ENCODE data around the gene MEIOB.

The MEIOB gene

DNA sequence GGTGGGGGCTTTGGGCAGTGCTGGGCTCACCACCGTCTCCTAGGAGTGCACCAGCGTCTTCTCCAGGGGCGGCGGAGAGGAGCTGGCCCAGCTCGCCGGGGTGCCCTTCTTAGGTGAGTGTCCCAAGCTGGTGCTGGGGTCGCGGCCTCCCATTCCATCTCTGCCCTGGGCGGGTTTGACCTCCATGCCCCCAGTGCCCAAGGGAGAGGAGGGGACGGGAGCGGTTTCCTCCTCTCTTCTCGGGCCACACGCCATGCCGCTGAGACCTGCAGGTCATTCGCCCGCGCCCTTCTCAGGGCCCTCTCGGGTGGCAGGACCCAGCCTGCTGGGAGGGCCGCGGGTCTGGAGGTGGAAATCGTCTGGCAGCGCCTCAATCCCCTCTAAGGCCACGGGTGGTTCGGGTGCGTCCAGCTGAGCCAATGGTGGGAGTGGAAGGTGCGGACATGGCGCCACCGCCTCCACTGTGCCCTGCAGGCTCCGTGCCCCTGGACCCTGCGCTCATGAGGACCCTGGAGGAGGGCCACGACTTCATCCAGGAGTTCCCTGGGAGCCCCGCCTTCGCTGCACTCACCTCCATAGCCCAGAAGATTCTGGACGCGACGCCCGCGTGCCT lies 83.8 kb downstream of the MEIOB start:
- H3K4me3 ChIP-seq (ENCODE audit: control insufficient read depth, low read depth, low read length): no peak overlapping the region
- TF ChIP-seq CTCF (conservative IDR thresholded peaks at IDR 0.05; ENCODE audit: control insufficient read depth, insufficient read depth, low read depth, low read length): no peak
- no peak for DNase-seq (ENCODE audit: low read depth)

- no peak for DNase-seq (ENCODE audit: low read depth)
- TF ChIP-seq CTCF (conservative IDR thresholded peaks at IDR 0.05; ENCODE audit: control insufficient read depth, insufficient read depth, low read depth, low read length): no peak
- H3K4me3 ChIP-seq (ENCODE audit: control insufficient read depth, low read depth, low read length): no peak overlapping the region
These were observed 84.5 kb downstream of the MEIOB start for GRCh38 chr16:1787322-1788094.

DNA sequence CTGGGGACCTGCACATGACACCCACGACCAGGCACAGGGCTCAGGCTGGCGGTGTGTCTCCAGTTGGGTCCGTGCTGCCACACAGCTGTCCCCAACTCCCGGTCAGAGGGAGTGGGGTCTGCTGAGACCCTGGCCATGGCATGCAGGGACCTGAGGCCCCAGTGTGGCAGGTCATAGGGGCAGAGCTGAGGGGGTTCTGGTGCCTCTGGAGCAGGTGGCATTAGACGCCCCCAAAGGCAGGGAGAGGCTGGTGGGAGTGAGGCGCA lies 85.0 kb downstream of the MEIOB start:
- H3K4me3 ChIP-seq (ENCODE audit: control insufficient read depth, low read depth, low read length): no peak overlapping the region
- DNase-seq (ENCODE audit: low read depth): no peak
- no peak for TF ChIP-seq CTCF (conservative IDR thresholded peaks at IDR 0.05; ENCODE audit: control insufficient read depth, insufficient read depth, low read depth, low read length)

- no peak overlapping the region for H3K4me3 ChIP-seq (ENCODE audit: control insufficient read depth, low read depth, low read length)
- no peak for DNase-seq (ENCODE audit: low read depth)
- no peak for TF ChIP-seq CTCF (conservative IDR thresholded peaks at IDR 0.05; ENCODE audit: control insufficient read depth, insufficient read depth, low read depth, low read length)
These were observed 85.5 kb downstream of the MEIOB start for GRCh38 chr16:1786242-1787055.

DNA sequence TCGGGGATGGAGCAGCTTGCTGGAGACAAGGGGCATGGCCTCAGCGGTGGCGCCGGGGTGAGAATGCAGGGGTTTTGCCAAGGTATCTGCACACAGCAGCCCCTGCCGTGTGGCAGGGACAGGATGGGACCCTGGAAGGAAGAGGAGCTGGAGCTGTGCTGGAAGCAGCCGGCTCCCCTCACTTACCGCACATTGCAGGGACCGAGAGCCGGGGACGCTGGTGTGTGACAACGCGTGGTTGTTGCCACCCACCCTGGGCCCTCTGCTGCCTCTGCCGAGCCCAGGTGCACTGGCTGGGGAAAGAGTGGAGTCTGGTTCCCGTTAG lies 86.2 kb downstream of the MEIOB start:
- TF ChIP-seq CTCF (conservative IDR thresholded peaks at IDR 0.05; ENCODE audit: control insufficient read depth, insufficient read depth, low read depth, low read length): no peak
- DNase-seq (ENCODE audit: low read depth): no peak
- no peak overlapping the region for H3K4me3 ChIP-seq (ENCODE audit: control insufficient read depth, low read depth, low read length)

- no peak for TF ChIP-seq CTCF (conservative IDR thresholded peaks at IDR 0.05; ENCODE audit: control insufficient read depth, insufficient read depth, low read depth, low read length)
- DNase-seq (ENCODE audit: low read depth): no peak
- H3K4me3 ChIP-seq (ENCODE audit: control insufficient read depth, low read depth, low read length): no peak overlapping the region
These were observed 86.8 kb downstream of the MEIOB start for GRCh38 chr16:1784977-1785845.
